KMS-11 (cell line): ENCODE results near the gene MYO18B.
"Not testable (repeated sequence)": the region's sequence is repeated elsewhere in the genome, so short reads cannot be mapped to it uniquely, and the experiment has no call there.

ENCODE experiments used
- H2AFZ ChIP-seq: fragments of 200-600 bp; sonication (generic); 2 replicates; pipeline ENCODE4 v1.6.1; 2016; ENCODE audit warnings: antibody characterized with exemption, mixed run types, low read depth
- H3K27ac ChIP-seq: fragments of 200-600 bp; sonication (generic); 2 replicates; pipeline ENCODE4 v1.6.1; 2016; ENCODE audit warnings: mild to moderate bottlenecking, mixed run types
- H3K27me3 ChIP-seq: fragments of 200-600 bp; sonication (generic); 2 replicates; pipeline ENCODE4 v1.6.1; 2017; ENCODE audit warnings: mild to moderate bottlenecking, low read depth, mixed run types, moderate library complexity; ENCODE audit not compliant: insufficient read depth
- H3K36me3 ChIP-seq: fragments of 200-600 bp; sonication (generic); 2 replicates; pipeline ENCODE4 v1.6.1; 2017; ENCODE audit warnings: mild to moderate bottlenecking, mixed run types; ENCODE audit not compliant: insufficient read depth
- H3K4me1 ChIP-seq: fragments of 200-600 bp; sonication (generic); 2 replicates; pipeline ENCODE4 v1.6.1; 2016; ENCODE audit warnings: mild to moderate bottlenecking, low read depth, mixed run types; ENCODE audit not compliant: poor library complexity, severe bottlenecking
- H3K4me2 ChIP-seq: fragments of 200-600 bp; sonication (generic); 2 replicates; pipeline ENCODE4 v1.7.0; 2016; ENCODE audit warnings: mild to moderate bottlenecking, mixed run types
- H3K4me3 ChIP-seq: fragments of 200-600 bp; sonication (generic); IDR thresholded peaks from 2 replicates; pipeline ENCODE4 v1.6.1; 2017; ENCODE audit warnings: low read depth, low read length, mixed read lengths; ENCODE audit not compliant: insufficient read depth
- H3K79me2 ChIP-seq: fragments of 200-600 bp; sonication (generic); 2 replicates; pipeline ENCODE4 v1.6.1; 2016; ENCODE audit warnings: low read depth, mixed run types; ENCODE audit not compliant: insufficient read depth
- H3K9ac ChIP-seq: fragments of 200-600 bp; sonication (generic); 2 replicates; pipeline ENCODE4 v1.6.1; 2016; ENCODE audit warnings: mild to moderate bottlenecking, mixed run types
- H4K20me1 ChIP-seq: fragments of 200-600 bp; sonication (generic); 2 replicates; pipeline ENCODE4 v1.6.1; 2016; ENCODE audit warnings: mild to moderate bottlenecking, mixed run types; ENCODE audit not compliant: insufficient read depth
- TF ChIP-seq, protein P1 (sequence below): fragments of 200-600 bp; sonication (generic); conservative IDR thresholded peaks from 2 replicates; pipeline ENCODE4 v1.6.1; 2017; ENCODE audit warnings: low read depth, mild to moderate bottlenecking, antibody characterized with exemption, low read length, moderate library complexity, mixed read lengths

The MYO18B gene

DNA sequence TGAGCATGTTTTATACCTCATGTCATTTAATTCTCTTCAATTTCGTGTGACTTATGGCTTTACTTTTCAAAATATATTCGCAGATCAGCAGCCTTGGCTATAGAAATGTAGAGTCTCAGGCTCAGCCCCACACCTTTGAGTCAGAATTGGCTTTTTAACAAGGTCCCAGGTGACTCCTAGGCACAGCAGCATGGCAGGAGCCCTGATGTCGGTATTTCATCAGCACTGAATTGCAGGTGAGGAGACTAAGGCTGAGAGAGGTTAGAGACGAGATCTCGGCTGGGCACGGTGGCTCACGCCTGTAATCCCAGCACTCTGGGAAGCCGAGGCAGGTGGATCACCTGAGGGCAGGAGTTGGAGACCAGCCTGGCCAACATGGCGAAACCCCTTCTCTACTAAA, 230.4 kb downstream of the MYO18B start:
- H3K79me2 ChIP-seq: no peaks in the 10 kb centered on the region
- H3K4me2 ChIP-seq: no peak overlapping the region
- no peak overlapping the region for H2AFZ ChIP-seq

DNA sequence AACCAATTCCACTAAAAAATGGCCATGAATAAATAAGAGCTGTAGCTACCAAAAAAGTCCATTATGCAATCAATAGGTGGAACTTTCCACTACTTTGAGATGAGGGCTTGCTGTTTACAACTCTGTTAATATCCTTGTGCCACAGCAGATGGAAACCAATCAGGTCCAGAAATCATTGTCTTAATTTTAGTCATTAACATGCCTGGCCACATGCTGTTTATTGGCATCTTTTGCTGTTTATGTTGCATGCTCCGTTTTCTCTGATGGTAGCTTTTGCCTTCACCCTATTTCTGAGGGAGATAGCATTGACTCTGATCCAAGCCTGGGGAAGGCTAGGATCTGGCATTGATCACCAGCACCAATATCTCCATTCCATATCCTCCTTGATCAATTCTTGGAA, 234.4 kb downstream of the MYO18B start:
- Histone ChIP-seq H3K36me3 (no peaks in the 10 kb centered on the region), H3K9ac (no peak overlapping the region), H3K27ac (no peak overlapping the region), H3K27me3 (no peaks in the 10 kb centered on the region), H3K79me2 (no peaks in the 10 kb centered on the region), H4K20me1 (no peaks in the 10 kb centered on the region), H3K4me1 (no peaks in the 10 kb centered on the region), H2AFZ (no peak overlapping the region), H3K4me3 (no peak overlapping the region), H3K4me2 (no peak overlapping the region)
- TF ChIP-seq, protein P1, sequence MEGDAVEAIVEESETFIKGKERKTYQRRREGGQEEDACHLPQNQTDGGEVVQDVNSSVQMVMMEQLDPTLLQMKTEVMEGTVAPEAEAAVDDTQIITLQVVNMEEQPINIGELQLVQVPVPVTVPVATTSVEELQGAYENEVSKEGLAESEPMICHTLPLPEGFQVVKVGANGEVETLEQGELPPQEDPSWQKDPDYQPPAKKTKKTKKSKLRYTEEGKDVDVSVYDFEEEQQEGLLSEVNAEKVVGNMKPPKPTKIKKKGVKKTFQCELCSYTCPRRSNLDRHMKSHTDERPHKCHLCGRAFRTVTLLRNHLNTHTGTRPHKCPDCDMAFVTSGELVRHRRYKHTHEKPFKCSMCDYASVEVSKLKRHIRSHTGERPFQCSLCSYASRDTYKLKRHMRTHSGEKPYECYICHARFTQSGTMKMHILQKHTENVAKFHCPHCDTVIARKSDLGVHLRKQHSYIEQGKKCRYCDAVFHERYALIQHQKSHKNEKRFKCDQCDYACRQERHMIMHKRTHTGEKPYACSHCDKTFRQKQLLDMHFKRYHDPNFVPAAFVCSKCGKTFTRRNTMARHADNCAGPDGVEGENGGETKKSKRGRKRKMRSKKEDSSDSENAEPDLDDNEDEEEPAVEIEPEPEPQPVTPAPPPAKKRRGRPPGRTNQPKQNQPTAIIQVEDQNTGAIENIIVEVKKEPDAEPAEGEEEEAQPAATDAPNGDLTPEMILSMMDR: no peak

More for the DNA sequence above, 230.4 kb downstream of the MYO18B start:
- Histone ChIP-seq H3K4me3 (no peak overlapping the region), H3K27ac (no peak overlapping the region), H3K36me3 (no peaks in the 10 kb centered on the region), H3K27me3 (no peaks in the 10 kb centered on the region), H4K20me1 (no peaks in the 10 kb centered on the region), H3K9ac (no peak overlapping the region), H3K4me1 (peaks cover under 1% of the 10 kb centered on the region)
- TF ChIP-seq, protein P1: no peak

DNA sequence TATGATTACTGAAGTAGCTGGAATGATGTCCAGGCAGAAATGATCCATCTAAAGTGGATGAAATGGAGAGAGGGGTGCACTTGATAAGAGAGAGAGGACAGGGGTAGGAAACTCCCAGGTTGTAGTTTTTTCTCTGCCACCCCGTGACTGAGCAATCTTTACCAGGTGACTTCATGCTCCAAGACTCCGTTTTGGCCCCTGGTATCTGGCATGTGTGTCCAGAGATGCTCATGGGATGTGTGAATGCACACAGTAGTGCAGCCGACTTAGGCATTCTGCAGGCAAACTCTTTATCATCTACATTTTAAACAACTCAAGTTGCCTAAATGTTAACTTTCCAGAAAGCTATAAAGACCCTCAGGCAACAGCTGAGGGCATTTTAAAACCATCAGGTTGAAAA, 238.0 kb downstream of the MYO18B start:
- no peaks in the 10 kb centered on the region for H3K27me3 ChIP-seq

DNA sequence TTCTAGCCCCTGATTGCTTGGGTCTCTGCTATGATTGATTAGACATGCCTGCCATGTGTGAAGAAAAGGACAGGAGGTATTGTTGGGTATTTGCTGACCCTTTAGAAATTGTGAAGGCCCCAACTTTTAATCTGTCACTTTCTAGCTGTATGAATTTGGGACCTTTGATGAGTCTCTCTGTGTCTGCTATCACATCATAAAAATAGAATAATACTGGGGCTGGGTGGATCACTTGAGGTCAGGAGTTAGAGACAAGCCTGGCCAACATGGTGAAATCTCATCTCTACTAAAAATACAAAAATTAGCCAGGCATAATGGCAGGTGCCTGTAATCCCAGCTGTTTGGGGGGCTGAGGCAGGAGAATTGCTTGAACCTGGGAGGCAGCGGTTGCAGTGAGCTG, 242.9 kb downstream of the MYO18B start:
- H3K9ac ChIP-seq, H4K20me1 ChIP-seq, H2AFZ ChIP-seq, H3K27ac ChIP-seq, H3K4me3 ChIP-seq, H3K79me2 ChIP-seq, H3K4me1 ChIP-seq, H3K36me3 ChIP-seq, H3K4me2 ChIP-seq, H3K27me3 ChIP-seq: not testable (repeated sequence)

More for the DNA sequence above, 238.0 kb downstream of the MYO18B start:
- no peak overlapping the region for H3K4me3 ChIP-seq
- no peaks in the 10 kb centered on the region for H4K20me1 ChIP-seq
- no peak overlapping the region for H2AFZ ChIP-seq
- no peaks in the 10 kb centered on the region for H3K4me1 ChIP-seq
- no peak overlapping the region for H3K27ac ChIP-seq
- no peaks in the 10 kb centered on the region for H3K36me3 ChIP-seq
- no peak overlapping the region for H3K9ac ChIP-seq
- H3K79me2 ChIP-seq: no peaks in the 10 kb centered on the region
- TF ChIP-seq, protein P1: no peak
- H3K4me2 ChIP-seq: no peak overlapping the region

DNA sequence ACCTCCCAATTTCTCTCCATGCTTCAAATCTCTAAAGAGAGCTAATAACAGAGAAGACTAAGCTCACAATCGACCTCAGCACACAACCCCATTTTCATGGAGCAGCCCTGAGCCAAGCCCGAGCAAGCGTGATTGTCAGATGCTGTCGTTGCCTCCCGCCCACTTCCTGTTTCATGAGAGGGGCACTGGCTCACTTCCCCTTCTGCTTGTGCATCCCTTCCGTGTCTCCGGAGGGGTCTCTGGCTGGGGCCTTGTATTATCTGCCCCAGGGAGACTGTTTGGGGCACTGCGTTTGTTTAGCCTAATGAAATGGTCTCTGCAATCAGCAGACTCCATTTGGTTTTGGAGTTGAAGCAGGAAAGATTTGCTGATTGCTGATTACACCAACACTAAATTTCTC, 246.0 kb downstream of the MYO18B start:
- TF ChIP-seq, protein P1: no peak
- Histone ChIP-seq H4K20me1 (no peaks in the 10 kb centered on the region), H3K27ac (no peak overlapping the region), H3K4me1 (no peaks in the 10 kb centered on the region), H3K4me3 (no peak overlapping the region), H3K36me3 (no peaks in the 10 kb centered on the region), H3K4me2 (no peak overlapping the region), H3K9ac (no peak overlapping the region), H2AFZ (no peak overlapping the region), H3K27me3 (no peaks in the 10 kb centered on the region), H3K79me2 (no peaks in the 10 kb centered on the region)
